Lower leg skin (tissue), 3 donors: Measurements from ENCODE around the gene SPAST.

ENCODE experiments used
- CTCF ChIP-seq, 3 donors: fragments of 450-650 bp; IDR thresholded peaks; one replicate each; pipeline ENCODE4 v1.5.1; 2016; ENCODE audit warnings: antibody characterized with exemption in 3 of 3, mild to moderate bottlenecking in 3 of 3, moderate library complexity in 2 of 3
- POLR2A ChIP-seq, 2 donors: fragments of 450-650 bp; IDR thresholded peaks; one replicate each; pipeline ENCODE4 v1.6.1; 2016 to 2017; ENCODE audit warnings: antibody characterized with exemption in 2 of 2, mild to moderate bottlenecking in 1 of 2, moderate library complexity in 1 of 2

GRCh38 chr2:32074134-32074506 lies 10.8 kb downstream of the SPAST start:
- TF ChIP-seq CTCF (IDR thresholded peaks at IDR 0.05) (no peak), POLR2A (IDR thresholded peaks at IDR 0.05) (no peak)
